ENCODE data around the gene ZSCAN22. TPM values are rescaled to one million over a fixed set of nuclear protein-coding genes. Genes with fewer than 3 reads are reported as not detected.
A peak's percentile ranks its signal among the peaks of the same experiment; 100 is the strongest.

The ZSCAN22 gene
- total RNA-seq, 4 donors from 2014 or later: 2.2 to 3.2 (median 2.9) TPM

DNA sequence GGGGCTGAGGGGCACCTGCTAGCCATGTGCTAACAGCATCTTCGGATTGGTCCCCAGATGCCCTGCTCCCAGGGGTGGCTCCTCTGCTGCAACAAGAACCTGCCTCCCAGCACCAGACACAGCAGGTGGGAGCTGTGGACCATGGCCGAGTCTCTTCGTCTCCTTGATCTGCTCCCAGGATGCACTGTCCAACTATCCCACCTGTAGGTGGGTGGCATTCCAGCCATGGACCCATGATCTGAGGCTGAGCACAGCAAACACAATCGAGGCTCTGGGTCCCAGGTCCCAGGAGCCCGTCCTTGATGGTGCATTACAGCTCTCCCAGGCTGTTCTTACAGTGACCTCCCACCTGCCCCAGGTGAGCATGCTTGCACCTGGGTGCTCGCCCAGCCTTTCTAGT lies 52.5 kb downstream of the ZSCAN22 start:
- DNase-seq: no peak
- TF ChIP-seq POLR2A (IDR thresholded peaks at IDR 0.05): no peak
- TF ChIP-seq, protein P1, sequence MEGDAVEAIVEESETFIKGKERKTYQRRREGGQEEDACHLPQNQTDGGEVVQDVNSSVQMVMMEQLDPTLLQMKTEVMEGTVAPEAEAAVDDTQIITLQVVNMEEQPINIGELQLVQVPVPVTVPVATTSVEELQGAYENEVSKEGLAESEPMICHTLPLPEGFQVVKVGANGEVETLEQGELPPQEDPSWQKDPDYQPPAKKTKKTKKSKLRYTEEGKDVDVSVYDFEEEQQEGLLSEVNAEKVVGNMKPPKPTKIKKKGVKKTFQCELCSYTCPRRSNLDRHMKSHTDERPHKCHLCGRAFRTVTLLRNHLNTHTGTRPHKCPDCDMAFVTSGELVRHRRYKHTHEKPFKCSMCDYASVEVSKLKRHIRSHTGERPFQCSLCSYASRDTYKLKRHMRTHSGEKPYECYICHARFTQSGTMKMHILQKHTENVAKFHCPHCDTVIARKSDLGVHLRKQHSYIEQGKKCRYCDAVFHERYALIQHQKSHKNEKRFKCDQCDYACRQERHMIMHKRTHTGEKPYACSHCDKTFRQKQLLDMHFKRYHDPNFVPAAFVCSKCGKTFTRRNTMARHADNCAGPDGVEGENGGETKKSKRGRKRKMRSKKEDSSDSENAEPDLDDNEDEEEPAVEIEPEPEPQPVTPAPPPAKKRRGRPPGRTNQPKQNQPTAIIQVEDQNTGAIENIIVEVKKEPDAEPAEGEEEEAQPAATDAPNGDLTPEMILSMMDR (IDR thresholded peaks at IDR 0.05): no peak
- Histone ChIP-seq H3K27ac (no peak overlapping the region), H3K9me3 (no peaks in the 10 kb centered on the region), H3K36me3 (no peaks in the 10 kb centered on the region), H3K27me3 (no peaks in the 10 kb centered on the region), H3K4me1 (peaks cover 19 to 29% (median 19%) of the 10 kb centered on the region in 3 donors), H3K4me3 (peak overlapping the region in 1 of 4 donors; percentile 95)
- intact Hi-C loops (cut with DNase I): no loop called here
- WGBS, 2 donors: 80 to 100% methylated on average over 1 to 2 of the region's 6 CpGs

DNA sequence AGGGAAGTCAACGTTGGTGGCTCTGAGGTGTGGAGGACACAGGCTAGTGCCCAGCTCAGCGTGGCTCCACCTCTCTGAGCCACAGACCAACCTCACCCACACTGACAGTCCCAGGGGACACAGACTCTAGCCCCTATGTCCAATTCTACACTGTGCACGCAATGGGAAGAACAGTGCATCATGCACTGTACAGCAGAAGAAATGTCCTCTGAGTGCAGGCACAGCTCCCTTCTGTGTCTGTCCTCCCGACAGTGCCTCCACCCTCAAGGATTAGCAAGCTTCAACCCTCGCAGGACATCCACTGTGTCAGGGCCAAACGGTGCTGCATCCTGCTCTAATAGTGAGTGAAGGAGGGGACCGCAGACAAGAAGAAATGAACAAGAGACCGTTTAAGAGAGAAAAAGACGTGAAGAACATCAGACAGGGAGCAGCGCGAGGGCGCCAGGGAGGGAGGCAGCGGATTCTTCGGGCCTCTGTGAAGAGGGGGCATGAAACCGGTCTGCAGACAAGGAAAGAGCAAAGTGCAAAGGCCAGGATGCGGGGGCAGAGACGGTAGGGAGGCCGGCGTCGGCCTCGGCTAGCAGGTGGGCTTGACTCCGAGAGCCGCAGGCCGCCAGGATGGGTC lies 53.4 kb downstream of the ZSCAN22 start:
- no peaks in the 10 kb centered on the region for H3K36me3 ChIP-seq
- intact Hi-C loops (cut with DNase I): no loop called here

DNA sequence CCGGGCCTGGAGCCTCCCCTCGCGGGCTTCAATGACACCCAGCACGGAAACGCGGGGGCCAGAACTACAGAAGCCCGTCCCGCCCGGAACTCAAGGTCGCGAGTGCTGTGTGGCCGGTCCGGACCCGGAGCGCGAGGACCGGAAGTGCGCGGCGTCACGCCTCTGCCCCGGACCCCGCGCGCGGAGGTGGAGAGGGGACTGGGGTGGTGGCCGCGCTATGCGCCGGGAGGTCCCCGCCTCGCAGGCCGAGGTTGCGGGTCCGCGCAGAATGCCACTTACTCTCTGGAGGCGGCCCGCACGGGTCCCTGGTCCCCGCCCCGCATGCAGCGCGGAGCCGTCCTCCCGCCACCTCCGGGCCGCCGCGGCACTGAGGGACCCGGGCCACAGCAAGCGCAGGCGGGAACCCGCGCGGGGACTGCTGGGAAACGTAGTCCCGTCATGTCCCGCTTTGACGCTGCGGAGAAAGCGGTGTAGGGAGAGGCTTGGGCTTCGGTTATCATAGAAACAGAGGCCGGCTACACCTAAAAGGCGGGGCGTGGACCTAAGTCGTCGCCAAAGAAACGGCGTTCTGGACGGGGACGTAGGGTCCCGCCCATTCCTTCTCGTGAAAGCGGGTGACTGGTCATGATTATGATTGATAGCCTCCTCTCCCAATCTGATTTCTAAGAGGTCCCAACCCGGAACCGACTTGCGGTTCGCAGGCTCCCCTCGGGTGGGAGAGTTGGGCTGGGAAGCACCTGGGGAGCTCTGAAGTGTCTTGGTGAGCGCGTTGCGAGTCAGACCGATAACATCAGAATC lies 54.1 kb downstream of the ZSCAN22 start, which contains the start of gene ZNF837:
Gene ZNF837, minus strand, starts transcription at position 369 of the 798 bp plus-strand sequence. CDS start 11,698 bp downstream, outside the sequence.
- Histone ChIP-seq H3K27me3 (no peaks in the 10 kb centered on the region), H3K4me3 (peak within 1 kb of the TSS; percentile 62 to 95 (median 65)), H3K27ac (peak within 1 kb of the TSS; percentile 89 to 96 (median 92)), H3K9me3 (no peaks in the 10 kb centered on the region), H3K4me1 (peaks cover 26 to 43% (median 26%) of the 10 kb centered on the region in 3 donors), H3K36me3 (no peaks in the 10 kb centered on the region)
- intact Hi-C loops (cut with DNase I): no loop called here
- DNase-seq: peak; percentile 93
- TF ChIP-seq, protein P1 (IDR thresholded peaks at IDR 0.05): peak in 4 of 6 experiments; percentile 4 to 19 (median 14)
- peak in 3 of 4 donors; percentile 82 to 91 (median 87) for TF ChIP-seq POLR2A (IDR thresholded peaks at IDR 0.05)
- WGBS, 2 donors: 0% methylated on average over 13 to 17 of the region's 83 CpGs

More for the DNA sequence above, 53.4 kb downstream of the ZSCAN22 start:
- Histone ChIP-seq H3K9me3 (no peaks in the 10 kb centered on the region), H3K27ac (peak overlapping the region; percentile 89 to 96 (median 92)), H3K4me3 (peak overlapping the region; percentile 62 to 95 (median 65)), H3K27me3 (no peaks in the 10 kb centered on the region), H3K4me1 (peaks cover 19 to 36% (median 19%) of the 10 kb centered on the region in 3 donors)
- TF ChIP-seq, protein P1 (IDR thresholded peaks at IDR 0.05): no peak
- TF ChIP-seq POLR2A (IDR thresholded peaks at IDR 0.05): no peak
- no peak for DNase-seq
- WGBS, 2 donors: 2 to 5% methylated on average over 22 to 24 of the region's 24 CpGs

DNA sequence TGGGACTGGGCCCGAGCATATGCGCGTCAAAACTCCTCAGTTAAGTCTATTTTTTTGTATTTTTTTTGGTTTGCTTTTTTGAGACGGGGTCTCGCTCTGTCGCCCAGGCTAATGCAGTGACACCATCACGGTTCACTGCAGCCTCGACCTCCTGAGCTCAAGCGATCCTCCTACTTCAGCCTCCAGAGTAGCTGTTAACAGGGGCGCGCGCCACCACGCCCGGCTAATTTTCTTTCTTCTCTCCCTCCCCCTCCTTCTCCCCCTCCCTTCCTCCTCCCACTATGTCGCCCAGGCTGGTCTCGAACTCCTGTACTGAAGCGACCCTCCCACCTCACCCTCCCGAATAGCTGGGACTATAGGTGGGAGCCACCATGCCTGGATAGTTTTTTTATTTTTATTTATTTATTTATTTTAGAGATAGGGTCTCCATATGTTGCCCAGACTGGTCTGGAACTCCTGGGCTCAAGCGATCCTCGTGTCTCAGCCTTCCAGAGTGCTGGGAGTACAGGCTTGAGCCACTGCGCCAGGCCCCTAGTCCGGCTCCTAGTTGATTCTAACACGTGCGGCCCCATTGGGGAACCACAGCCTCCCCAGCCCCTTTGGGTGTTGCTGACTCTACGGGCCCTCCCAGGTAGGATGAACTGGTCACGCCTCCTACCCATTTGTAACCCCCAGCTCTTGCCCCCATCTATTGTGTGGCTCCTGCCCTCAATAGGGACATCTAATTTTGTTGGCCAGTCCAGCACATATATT lies 54.8 kb downstream of the ZSCAN22 start:
- intact Hi-C loops (cut with DNase I): no loop called here
- DNase-seq: no peak
- WGBS, 2 donors: 23 to 28% methylated on average over 22 to 26 of the region's 26 CpGs

More for the DNA sequence above, 54.8 kb downstream of the ZSCAN22 start:
- TF ChIP-seq POLR2A (IDR thresholded peaks at IDR 0.05): no peak
- TF ChIP-seq, protein P1 (IDR thresholded peaks at IDR 0.05): no peak
- Histone ChIP-seq H3K4me3 (peak overlapping the region; percentile 62 to 95 (median 65)), H3K36me3 (no peaks in the 10 kb centered on the region), H3K27me3 (no peaks in the 10 kb centered on the region), H3K4me1 (peaks cover 30 to 50% (median 33%) of the 10 kb centered on the region in 3 donors), H3K9me3 (no peaks in the 10 kb centered on the region), H3K27ac (peak overlapping the region; percentile 89 to 96 (median 92))

Data from esophagus squamous epithelium (tissue), 5 donors.